ENCODE results near the gene CMTM3.

The CMTM3 gene

DNA sequence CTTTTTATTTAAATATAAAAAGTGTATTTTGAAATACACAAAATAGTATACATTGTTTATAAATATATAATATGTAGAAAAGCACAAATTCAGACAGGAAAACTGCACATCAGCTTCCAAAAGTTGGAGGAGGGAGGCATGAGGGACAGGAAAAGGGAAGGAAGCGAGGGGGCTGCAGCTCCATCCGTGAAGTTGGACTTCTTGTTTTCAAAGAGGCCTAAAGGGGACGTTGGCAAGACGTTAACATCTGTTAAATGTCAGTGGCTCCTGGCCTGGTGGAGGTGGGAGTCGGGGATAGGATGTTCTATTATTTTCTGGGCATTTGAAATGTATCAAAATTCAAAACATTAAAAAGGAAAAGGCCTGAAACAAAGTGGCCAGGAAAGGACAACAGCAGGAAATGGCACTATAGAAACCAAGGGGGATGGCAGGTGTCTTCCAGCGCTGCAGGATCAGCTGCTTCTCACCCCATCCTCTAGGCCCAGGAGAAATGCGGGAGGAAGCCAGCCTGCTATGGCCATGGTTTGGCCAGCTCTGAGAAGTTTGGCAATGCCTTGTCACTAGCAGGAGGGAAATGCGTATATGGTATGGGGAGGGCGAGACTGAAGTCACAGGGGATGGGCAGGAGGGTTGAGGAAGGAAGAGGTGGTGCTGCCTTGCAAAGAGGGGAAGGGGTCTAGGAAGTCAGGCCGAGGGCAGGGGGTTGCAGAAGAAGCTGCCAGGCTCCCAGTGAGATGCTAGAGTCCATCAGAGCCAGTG, 18.8 kb upstream of the CMTM3 start:
- POLR2A ChIA-PET = no interaction called here
- TF ChIP-seq ZNF585B (tag by site-specific recombination; IDR thresholded peaks at IDR 0.05) = no peak
- TF ChIP-seq, protein P1, sequence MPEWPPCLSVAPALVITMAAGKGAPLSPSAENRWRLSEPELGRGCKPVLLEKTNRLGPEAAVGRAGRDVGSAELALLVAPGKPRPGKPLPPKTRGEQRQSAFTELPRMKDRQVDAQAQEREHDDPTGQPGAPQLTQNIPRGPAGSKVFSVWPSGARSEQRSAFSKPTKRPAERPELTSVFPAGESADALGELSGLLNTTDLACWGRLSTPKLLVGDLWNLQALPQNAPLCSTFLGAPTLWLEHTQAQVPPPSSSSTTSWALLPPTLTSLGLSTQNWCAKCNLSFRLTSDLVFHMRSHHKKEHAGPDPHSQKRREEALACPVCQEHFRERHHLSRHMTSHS (tag by site-specific recombination; IDR thresholded peaks at IDR 0.05) = no peak
- TF ChIP-seq ZNF664 (tag by site-specific recombination; IDR thresholded peaks at IDR 0.05) = no peak
- TF ChIP-seq, protein P2, sequence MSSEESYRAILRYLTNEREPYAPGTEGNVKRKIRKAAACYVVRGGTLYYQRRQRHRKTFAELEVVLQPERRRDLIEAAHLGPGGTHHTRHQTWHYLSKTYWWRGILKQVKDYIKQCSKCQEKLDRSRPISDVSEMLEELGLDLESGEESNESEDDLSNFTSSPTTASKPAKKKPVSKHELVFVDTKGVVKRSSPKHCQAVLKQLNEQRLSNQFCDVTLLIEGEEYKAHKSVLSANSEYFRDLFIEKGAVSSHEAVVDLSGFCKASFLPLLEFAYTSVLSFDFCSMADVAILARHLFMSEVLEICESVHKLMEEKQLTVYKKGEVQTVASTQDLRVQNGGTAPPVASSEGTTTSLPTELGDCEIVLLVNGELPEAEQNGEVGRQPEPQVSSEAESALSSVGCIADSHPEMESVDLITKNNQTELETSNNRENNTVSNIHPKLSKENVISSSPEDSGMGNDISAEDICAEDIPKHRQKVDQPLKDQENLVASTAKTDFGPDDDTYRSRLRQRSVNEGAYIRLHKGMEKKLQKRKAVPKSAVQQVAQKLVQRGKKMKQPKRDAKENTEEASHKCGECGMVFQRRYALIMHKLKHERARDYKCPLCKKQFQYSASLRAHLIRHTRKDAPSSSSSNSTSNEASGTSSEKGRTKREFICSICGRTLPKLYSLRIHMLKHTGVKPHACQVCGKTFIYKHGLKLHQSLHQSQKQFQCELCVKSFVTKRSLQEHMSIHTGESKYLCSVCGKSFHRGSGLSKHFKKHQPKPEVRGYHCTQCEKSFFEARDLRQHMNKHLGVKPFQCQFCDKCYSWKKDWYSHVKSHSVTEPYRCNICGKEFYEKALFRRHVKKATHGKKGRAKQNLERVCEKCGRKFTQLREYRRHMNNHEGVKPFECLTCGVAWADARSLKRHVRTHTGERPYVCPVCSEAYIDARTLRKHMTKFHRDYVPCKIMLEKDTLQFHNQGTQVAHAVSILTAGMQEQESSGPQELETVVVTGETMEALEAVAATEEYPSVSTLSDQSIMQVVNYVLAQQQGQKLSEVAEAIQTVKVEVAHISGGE (tag by site-specific recombination; conservative IDR thresholded peaks at IDR 0.05; ENCODE audit: low read depth) = no peak
- no peak for TF ChIP-seq ZNF169 (tag by site-specific recombination; IDR thresholded peaks at IDR 0.05)
- Histone ChIP-seq H3K4me3 (ENCODE audit: low read depth, low read length) (no peak overlapping the region), H3K27ac (ENCODE audit: extremely low read depth, low read depth, low read length) (no peak overlapping the region), H3K36me3 (ENCODE audit: control insufficient read depth in 2 of 2, insufficient read depth in 1 of 2, low read length in 2 of 2) (no peaks in the 10 kb centered on the region), H3K9me3 (ENCODE audit: control insufficient read depth, insufficient read depth, low read depth, low read length) (no peaks in the 10 kb centered on the region), H3K4me1 (ENCODE audit: control insufficient read depth, insufficient read depth, low read length) (peaks cover 6% of the 10 kb centered on the region)
- CTCF ChIA-PET = interaction anchor here (0.7 to 1.0 kb wide), 2 partner anchors 179 to 245 kb away, joined by 3 read pairs; partner anchors contain the start of gene NAE1

DNA sequence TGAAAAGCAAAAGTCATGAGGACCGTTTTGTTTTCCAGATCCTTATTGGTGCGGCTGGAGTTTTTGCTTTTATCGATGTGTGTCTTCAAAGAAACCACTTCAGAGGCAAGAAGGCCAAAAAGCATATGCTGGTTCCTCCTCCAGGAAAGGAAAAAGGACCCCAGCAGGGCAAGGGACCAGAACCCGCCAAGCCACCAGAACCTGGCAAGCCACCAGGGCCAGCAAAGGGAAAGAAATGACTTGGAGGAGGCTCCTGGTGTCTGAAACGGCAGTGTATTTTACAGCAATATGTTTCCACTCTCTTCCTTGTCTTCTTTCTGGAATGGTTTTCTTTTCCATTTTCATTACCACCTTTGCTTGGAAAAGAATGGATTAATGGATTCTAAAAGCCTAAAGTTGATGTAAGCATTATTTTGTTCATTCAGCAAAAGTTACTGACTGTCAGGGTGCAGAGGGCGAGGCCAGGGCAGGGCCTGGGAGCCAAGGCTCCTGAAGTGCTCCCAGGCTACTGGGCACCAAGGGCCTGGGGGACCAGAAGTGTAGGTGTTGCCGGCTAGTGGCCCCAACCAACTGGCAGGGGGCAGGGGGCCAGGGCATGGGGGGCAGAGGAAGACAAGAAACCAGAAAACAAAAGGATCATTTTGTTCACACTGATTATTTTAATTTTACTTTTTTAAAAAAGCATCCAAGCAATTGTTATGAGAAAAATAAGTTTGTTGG, 16.5 kb upstream of the CMTM3 start:
- ChIA-PET POLR2A (no interaction called here), CTCF (interaction anchor here (0.7 kb wide), 1 partner anchor 176 kb away, joined by 3 read pairs; no protein-coding TSS in a partner anchor)
- H3K27ac ChIP-seq (ENCODE audit: extremely low read depth, low read depth, low read length) = no peak overlapping the region
- no peaks in the 10 kb centered on the region for H3K36me3 ChIP-seq (ENCODE audit: control insufficient read depth in 2 of 2, insufficient read depth in 1 of 2, low read length in 2 of 2)
- H3K4me1 ChIP-seq (ENCODE audit: control insufficient read depth, insufficient read depth, low read length) = no peaks in the 10 kb centered on the region
- no peak overlapping the region for H3K4me3 ChIP-seq (ENCODE audit: low read depth, low read length)
- TF ChIP-seq ZNF223 (tag by site-specific recombination; IDR thresholded peaks at IDR 0.05) (no peak), ZNF175 (tag by site-specific recombination; IDR thresholded peaks at IDR 0.05) (no peak), ZEB2 (tag by site-specific recombination; IDR thresholded peaks at IDR 0.05) (no peak), KLF7 (tag by site-specific recombination; IDR thresholded peaks at IDR 0.05; ENCODE audit: borderline replicate concordance) (no peak), KLF8 (tag by site-specific recombination; IDR thresholded peaks at IDR 0.05) (no peak), FEZF1 (tag by site-specific recombination; IDR thresholded peaks at IDR 0.05) (no peak), ZNF302 (tag by site-specific recombination; IDR thresholded peaks at IDR 0.05; ENCODE audit: low read depth) (no peak)
- H3K9me3 ChIP-seq (ENCODE audit: control insufficient read depth, insufficient read depth, low read depth, low read length) = no peaks in the 10 kb centered on the region

DNA sequence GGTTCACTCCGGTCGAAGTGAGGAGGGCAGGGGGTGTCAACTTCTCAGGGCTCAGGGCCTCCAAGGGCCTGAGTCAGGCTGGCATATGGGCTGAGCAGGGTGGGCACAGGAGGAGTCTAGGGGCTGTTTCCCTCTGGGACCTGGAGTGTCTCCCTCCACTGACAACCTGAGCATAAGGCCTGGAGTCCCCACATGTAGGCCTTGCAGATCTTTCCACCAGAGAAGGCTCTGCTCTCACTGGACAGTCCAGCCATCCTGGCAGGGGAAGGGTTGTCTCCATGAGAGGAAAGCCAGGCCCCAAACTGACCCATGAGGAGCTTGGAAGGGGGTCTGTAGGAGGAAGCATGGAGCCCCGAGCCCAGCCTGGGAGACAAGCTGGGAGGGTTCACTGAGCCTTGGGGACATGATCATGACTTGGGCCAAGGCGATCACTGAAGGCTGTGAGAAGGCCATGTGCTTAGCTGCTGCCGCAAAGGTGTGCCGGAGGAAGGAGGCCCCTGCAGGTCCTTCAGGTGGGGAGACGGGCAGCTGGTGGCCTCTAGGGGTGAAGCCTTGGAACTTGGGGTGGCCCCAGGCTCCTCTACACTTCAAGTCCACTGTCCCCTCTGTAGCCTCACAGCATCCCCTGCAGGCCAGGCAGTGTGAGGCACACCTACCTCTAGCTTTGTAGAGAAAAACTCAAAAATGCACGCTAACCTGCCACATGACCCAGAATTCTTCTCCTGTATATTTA, 15.4 kb upstream of the CMTM3 start:
- no peak overlapping the region for H3K4me3 ChIP-seq (ENCODE audit: low read depth, low read length)
- H3K9me3 ChIP-seq (ENCODE audit: control insufficient read depth, insufficient read depth, low read depth, low read length) = no peaks in the 10 kb centered on the region
- no peaks in the 10 kb centered on the region for H3K36me3 ChIP-seq (ENCODE audit: control insufficient read depth in 2 of 2, insufficient read depth in 1 of 2, low read length in 2 of 2)
- ChIA-PET POLR2A (no interaction called here), CTCF (interaction anchor here (0.5 to 1.8 kb wide), 11 partner anchors 8 to 206 kb away, joined by 3 to 7 read pairs (median 3); no protein-coding TSS in a partner anchor)
- H3K27ac ChIP-seq (ENCODE audit: extremely low read depth, low read depth, low read length) = no peak overlapping the region
- no peaks in the 10 kb centered on the region for H3K4me1 ChIP-seq (ENCODE audit: control insufficient read depth, insufficient read depth, low read length)
- TF ChIP-seq, protein P3, sequence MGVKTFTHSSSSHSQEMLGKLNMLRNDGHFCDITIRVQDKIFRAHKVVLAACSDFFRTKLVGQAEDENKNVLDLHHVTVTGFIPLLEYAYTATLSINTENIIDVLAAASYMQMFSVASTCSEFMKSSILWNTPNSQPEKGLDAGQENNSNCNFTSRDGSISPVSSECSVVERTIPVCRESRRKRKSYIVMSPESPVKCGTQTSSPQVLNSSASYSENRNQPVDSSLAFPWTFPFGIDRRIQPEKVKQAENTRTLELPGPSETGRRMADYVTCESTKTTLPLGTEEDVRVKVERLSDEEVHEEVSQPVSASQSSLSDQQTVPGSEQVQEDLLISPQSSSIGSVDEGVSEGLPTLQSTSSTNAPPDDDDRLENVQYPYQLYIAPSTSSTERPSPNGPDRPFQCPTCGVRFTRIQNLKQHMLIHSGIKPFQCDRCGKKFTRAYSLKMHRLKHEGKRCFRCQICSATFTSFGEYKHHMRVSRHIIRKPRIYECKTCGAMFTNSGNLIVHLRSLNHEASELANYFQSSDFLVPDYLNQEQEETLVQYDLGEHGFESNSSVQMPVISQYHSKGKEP (tag by site-specific recombination; IDR thresholded peaks at IDR 0.05) = no peak
- 0 out of 2 replicates have a peak, but pooled peaks have one; percentile 71 for TF ChIP-seq ZNF785 (tag by site-specific recombination; IDR thresholded peaks at IDR 0.05)
- TF ChIP-seq ZFP69B (tag by site-specific recombination; IDR thresholded peaks at IDR 0.05) = no peak
- no peak for TF ChIP-seq ZFP41 (tag by site-specific recombination; IDR thresholded peaks at IDR 0.05; ENCODE audit: borderline replicate concordance)
- no peak for TF ChIP-seq ZNF350 (tag by site-specific recombination; IDR thresholded peaks at IDR 0.05)
- no peak for TF ChIP-seq KLF9 (tag by site-specific recombination; IDR thresholded peaks at IDR 0.05; ENCODE audit: low read depth)
- TF ChIP-seq, protein P4, sequence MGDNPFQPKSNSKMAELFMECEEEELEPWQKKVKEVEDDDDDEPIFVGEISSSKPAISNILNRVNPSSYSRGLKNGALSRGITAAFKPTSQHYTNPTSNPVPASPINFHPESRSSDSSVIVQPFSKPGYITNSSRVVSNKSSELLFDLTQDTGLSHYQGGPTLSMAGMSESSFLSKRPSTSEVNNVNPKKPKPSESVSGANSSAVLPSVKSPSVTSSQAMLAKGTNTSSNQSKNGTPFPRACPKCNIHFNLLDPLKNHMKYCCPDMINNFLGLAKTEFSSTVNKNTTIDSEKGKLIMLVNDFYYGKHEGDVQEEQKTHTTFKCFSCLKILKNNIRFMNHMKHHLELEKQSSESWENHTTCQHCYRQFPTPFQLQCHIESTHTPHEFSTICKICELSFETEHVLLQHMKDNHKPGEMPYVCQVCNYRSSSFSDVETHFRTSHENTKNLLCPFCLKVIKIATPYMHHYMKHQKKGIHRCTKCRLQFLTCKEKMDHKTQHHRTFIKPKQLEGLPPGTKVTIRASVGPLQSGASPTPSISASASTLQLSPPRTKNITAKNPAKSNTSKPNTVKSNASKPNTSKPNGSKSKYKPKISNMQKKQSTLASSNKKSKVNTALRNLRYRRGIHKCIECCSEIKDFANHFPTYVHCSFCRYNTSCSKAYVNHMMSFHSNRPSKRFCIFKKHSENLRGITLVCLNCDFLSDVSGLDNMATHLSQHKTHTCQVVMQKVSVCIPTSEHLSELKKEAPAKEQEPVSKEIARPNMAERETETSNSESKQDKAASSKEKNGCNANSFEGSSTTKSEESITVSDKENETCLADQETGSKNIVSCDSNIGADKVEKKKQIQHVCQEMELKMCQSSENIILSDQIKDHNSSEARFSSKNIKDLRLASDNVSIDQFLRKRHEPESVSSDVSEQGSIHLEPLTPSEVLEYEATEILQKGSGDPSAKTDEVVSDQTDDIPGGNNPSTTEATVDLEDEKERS (tag by site-specific recombination; IDR thresholded peaks at IDR 0.05) = no peak
- peak; percentile 14; the same call in 1 of the 2 replicates for TF ChIP-seq ZNF654 (tag by site-specific recombination; IDR thresholded peaks at IDR 0.05; ENCODE audit: low read depth)

Data from HEK293 (cell line).